ENCODE measurements around the gene ZSWIM9.
"Not testable (repeated sequence)": the region's sequence is repeated elsewhere in the genome, so short reads cannot be mapped to it uniquely, and the experiment has no call there.

The ZSWIM9 gene

GRCh38 chr19:48218997-48219396, 48.5 kb downstream of the ZSWIM9 start:
- no peak for DNase-seq (ENCODE audit: low read depth)

DNA sequence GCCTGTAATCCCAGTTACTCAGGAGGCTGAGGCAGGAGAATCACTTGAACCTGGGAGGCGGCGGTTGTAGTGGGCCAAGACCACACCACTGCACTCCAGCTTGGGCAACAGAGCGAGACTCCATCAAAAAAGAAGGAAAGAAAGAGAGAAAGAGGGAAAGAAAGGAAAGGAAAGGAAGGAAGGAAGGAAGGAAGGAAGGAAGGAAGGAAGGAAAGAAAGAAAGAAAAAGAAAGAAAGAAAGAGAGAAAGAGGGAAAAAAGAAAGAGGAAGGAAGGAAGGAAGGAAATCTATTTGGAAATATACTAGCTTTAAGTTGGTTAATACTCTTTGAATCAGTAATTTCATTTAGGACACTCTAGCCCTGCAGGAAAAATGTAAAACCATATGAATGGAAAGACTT, 50.3 kb downstream of the ZSWIM9 start:
- not testable (repeated sequence) for DNase-seq (ENCODE audit: low read depth)

DNA sequence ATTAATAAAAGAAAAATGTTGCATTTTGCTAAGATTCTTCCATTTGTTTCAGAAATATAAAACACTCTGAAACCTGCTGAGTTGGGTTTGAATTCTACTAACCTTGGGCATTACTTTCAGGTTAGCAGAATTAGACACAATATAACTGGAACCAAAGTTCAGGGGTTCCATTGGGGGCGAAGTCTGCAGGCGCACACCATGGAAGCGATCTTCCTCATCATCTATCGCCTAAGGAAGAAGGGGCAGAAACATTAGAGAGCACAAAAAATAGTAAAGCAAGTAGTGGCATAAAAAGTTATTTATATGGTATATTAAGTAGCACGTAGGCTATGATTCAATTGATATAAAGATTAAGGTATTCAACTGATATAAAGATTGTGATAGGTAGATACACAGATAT, 51.1 kb downstream of the ZSWIM9 start:
- no peak for DNase-seq (ENCODE audit: low read depth)

- no peak for DNase-seq (ENCODE audit: low read depth)
Observed at GRCh38 chr19:48230555-48231129, 60.2 kb downstream of the ZSWIM9 start.

- DNase-seq (ENCODE audit: low read depth), result no peak
Observed at GRCh38 chr19:48237057-48237456, 66.6 kb downstream of the ZSWIM9 start.

DNA sequence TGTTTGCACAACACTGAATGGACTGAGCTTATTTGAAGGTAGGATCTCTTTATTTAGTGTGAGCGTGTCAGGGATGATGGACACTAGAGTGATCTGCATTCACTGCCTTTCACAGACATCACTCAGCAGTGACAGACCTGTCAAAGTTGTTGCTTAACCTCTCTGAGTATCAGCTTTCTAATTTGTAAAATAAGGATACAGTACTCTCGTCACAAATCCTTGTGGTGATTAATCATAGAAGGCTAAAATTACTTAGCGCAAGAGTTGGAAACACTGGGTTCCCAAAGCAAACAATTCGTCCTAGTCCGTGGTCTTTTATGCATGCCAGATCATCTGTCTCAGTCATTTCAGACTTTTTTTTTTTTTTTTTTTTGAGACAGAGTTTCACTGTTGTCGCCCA, 68.6 kb downstream of the ZSWIM9 start:
- no peak for DNase-seq (ENCODE audit: low read depth)

DNA sequence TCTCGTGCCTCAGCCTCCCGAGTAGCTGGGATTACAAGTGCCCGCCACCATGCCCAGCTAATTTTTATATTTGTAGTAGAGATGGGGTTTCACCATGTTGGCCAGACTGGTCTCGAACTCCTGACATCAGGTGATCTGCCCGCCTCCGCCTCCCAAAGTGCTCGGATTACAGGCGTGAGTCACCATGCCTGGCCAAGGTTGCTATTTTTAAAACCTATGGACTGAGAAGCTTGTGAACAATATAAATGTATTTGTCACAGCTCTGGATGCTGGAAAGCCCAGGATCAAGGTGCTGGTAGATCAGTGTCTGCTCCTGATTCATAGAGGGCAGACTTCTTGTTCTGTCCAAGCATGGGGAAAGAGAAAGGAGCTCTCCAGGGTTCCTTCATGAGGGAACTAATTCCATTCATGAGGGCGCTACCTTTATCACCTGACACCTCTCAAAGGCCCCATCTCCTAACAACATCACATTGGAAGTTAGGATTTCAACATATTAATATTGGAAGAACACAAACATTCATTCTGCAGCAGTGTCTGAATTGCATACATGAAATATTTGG, 69.2 kb downstream of the ZSWIM9 start:
- no peak for DNase-seq (ENCODE audit: low read depth)

DNA sequence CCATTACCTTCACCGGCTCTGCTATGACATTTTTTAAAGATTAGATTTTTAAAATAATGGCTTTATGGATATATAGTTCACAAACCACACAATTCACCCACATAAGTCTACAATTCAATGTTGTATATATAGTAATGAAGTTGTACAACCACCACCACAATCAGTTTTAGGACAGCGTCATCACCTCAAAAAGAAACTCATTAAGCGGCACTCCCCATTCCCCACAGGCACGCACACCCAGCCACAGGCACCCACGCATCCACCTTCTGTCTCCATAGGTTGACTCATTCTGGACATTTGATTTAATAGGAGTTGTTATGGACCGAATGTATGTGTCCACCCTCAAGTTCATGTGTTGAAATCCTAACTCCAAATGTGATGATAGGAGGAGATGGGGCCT, 71.3 kb downstream of the ZSWIM9 start:
- not testable (repeated sequence) for DNase-seq (ENCODE audit: low read depth)

GRCh38 chr19:48244281-48244680, 73.8 kb downstream of the ZSWIM9 start:
- DNase-seq (ENCODE audit: low read depth), result no peak

- no peak for DNase-seq (ENCODE audit: low read depth)
Observed at GRCh38 chr19:48246101-48246500, 75.6 kb downstream of the ZSWIM9 start.

GRCh38 chr19:48247212-48247611, 76.7 kb downstream of the ZSWIM9 start:
- DNase-seq (ENCODE audit: low read depth), result no peak
